ENCODE results near the gene PRKN.

The PRKN gene

DNA sequence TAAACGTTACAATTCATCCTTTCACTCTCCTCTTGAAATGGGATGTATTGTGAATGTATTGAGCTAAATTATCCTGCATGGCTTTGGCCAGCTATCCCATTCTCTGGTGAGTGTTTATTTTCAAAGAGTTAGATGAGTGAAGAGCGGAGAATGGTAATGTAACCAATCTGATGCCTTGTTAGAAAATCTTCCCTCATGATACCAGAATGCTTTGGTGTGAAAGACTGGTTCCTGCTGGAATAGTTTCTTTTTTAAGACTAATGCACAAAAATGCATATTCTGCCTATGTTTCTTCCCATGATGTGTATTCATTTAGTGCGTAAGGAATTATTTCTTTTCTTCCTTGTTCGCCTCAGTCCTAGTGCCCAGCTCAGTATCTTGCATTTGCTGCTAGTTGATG is 506.7 kb downstream of the PRKN start:
- no peak for DNase-seq

DNA sequence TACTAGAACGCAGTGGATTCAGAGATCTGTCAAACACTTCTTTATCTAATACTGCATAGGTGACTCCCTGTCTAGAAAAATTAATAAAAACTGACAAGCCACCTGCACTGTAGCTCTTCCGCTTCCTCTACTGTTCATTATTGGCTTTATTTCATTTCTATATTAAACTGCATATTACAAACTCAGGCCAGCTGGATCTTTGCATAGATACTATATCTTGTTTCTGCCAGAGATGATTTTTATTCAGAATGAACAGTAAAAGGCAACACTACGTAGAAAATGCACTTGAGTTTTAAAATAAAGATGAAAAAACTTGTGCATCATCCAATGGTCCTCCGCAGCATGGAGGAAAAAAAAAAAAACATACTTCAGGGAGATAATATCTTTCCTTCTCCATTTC is 508.3 kb downstream of the PRKN start:
- DNase-seq, result no peak

GRCh38 chr6:162217811-162218493 is 509.6 kb downstream of the PRKN start:
- no peak for DNase-seq

GRCh38 chr6:162217058-162217457 is 510.5 kb downstream of the PRKN start:
- DNase-seq, result no peak

- DNase-seq, result no peak
Observed at GRCh38 chr6:162211777-162212176, 515.8 kb downstream of the PRKN start.

GRCh38 chr6:162211022-162211421 is 516.5 kb downstream of the PRKN start:
- DNase-seq, result no peak

DNA sequence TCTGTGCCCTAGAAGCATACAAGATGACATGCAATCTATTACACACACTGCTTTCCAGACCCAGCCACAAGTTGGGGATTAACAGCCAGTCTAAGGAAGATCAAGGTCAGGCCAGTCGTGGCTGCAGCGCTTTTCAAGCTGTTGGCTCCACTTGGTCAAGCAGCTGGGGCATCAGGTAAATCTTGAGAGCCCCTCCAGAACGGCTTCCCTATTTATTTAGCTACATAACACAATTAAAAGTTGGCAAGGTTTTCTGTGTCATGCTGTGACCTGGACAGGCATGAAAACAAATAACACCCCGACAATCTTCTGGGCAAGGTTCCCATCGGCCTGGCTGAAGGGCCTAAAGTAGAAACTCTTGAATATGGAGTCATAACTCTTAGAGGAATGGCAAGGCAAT is 524.3 kb downstream of the PRKN start:
- DNase-seq, result no peak

DNA sequence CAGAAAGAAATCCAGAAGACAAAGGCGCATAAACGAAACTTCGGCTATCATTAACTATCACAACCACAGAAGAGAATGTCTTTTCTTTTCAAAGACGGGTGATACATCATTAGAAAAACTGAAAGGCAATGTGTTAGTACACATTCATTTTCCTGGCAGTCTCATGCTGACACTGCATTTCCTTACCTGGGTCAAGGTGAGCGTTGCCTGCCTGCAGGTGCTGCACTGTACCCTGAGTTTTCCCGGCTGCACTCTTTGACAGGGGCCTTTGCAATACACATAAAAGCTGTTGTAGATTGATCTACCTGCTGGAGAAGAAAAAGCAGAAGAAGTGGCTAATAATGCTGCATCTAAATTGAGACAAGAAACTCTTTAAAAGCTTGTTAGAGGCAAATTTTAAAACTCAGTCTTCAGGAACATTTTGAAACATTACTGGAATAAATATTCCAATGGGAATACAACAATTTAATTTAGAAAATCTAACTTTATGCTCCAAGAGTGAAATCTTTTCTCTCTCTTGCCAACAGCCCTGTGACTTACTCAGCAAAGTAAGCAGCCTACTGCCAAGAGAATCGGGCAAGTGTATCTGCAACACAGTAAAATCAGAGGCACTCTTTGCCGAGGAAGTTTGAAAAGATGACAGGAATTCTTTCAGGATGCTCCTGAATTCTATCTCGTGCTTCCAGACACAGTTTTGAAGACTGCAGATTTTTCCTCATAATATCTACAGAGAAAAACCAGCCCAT is 526.4 kb downstream of the PRKN start:
- no peak for DNase-seq

GRCh38 chr6:162200041-162200440 is 527.5 kb downstream of the PRKN start:
- no peak for DNase-seq

GRCh38 chr6:162198925-162199324 is 528.6 kb downstream of the PRKN start:
- no peak for DNase-seq

- no peak for DNase-seq
Observed at GRCh38 chr6:162198076-162198475, 529.5 kb downstream of the PRKN start.

- no peak for DNase-seq
Observed at GRCh38 chr6:162195441-162195840, 532.1 kb downstream of the PRKN start.

DNA sequence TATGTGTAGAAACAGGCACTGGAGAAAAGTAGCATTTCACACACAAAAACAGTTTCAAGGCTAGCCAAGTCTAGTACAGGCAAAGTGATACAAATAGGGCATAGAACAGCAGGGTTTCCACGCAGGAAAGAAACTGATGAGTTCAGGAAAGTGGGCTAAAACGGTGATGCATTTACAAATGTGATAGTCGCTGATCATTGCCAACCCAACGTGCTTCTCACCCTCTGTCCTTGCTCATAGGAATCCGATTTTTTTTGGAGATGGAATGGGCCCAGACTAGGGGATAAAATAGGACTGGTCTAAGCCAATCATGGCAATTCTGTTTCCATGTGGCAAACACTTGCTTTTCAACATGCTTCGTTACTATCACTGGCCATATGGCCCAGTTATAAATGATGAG is 536.6 kb downstream of the PRKN start:
- DNase-seq, result no peak

GRCh38 chr6:162187168-162187935 is 540.2 kb downstream of the PRKN start:
- no peak for DNase-seq

DNA sequence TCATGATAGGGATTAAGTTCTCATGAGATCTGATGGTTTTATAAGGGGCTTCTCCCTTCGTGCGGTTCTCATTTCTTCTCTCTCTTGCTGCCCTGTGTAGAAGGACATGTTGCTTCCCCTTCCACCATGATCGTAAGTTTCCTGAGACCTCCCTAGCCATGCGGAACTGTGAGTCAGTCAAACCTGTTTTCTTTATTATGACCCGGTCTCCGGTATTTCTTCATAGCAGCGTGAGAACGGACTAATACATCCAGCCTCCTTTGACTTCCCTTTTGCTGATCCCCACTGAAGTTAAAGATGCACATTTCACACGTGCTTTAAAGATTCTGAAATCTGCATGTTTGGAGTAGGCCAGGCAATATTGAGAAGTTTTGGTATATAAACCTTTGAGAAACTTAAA is 543.1 kb downstream of the PRKN start:
- no peak for DNase-seq

DNA sequence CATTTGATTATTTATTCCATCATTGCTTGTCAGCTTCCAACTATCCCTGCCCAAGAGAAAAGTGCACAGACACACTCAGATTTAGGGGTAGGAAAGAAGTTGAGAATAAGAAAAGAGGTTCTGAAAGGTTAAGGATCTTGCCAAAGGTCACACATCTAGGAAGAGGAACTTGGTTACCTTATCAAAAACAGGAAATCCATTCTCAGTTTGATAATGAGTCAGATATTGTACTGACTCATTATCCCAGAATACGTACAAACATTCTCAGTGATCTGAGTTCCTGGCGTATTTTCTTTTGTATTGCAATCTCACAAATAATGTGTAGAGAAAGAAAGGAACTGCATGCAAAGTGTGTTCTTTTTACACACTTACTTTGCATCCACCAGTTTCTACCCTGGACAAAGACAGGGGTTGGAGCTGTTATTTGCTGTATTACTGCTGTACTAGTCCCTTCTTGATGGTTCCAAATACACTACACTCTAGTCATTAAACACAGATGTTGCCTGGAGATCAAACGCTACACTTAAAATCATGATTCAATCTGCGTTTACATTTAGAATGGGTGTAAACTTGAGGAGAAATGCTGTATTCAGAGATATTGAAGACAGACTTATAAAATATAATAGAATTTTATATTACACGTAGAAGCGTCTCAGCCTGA is 545.7 kb downstream of the PRKN start:
- no peak for DNase-seq

DNA sequence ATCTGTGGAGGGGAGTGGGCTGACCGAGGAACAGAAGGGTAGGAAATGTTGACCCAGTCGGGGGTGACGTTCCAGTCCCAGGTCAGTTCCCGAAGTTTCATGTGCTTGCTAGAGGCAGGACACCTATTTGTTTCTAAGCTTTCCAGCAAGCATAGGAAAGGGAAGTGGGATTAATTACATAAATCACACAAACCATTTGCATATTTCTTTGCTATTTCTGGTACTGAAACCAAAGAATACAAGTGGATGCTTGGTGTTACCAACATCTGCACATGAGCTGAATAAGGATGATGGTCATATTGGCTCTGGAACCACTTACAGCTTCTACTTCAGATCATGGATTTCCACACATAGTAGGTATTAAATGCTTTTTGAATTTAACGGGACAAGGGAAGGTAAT is 546.5 kb downstream of the PRKN start:
- DNase-seq, result no peak

DNA sequence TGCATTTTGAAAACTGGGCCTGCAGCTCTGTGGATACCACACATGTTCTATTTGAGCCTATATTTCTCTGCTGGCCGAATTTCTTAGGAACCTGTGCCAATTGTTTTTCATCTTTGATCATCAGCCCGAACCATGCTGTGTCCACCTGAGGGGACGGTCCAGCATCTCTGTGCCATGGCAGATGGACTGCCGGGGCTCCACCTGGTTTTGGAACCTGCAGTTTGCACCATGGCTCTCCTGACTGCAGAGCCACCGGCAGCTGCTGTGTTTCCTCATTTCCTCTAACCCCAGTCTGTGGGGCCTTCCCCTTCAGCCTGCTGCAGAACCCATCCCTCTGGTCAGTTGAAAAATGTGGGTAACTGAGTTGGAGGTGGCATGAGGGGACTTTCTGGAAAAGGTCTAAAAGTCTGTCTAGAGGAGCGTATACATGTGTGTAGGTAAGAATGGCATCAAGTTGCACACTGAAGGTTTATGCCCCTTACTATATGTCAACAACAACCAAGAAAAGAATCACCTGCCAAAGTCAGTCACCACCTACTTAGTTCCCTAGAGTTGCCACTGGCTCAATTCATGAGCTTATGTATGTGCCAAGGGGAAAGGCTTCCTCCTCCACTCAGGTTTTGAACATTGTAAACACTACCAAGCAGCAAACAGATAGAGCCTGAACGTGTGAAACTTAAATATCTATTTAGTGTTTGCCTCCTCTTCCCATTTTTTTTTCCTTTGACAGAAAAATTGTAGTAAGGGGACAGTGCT is 548.2 kb downstream of the PRKN start:
- no peak for DNase-seq

DNA sequence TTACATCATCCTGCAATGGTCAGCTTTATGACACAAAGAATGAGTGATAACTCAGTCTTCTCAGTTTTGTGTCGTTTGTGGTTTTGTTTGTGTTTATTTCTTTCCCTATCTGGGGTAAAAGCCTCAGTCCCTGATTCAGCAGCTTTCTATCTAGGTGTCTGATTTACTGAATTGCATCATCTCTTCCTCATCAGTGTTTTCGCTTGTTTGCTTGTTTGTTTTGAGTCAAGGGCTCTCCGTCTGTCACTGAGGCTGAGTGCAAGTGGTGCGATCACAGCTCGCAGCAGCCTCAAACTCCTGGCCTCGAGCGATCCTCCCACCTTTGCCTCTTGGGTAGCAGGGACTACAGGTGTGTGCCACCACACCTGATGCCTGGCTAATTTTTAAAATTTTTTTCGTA is 548.9 kb downstream of the PRKN start:
- DNase-seq, result no peak

DNA sequence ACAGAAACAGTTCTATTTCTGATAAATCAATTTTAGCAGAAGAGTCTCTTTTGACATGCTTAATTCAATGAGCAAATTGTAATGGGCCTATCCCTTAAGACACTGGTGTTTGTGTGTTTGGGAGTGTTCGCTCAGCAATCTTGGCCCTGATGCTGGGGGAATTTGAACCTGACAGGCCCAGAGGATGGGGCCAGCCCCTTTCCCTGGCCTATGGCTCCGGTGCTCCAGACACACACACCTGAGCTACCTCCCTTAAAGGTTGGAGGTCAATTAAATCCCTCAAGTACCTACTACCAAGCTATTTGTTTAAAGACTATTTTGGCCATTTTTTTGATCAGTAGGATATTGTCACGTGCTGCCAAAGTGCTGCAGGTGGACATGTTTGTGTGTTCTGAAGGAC is 549.3 kb downstream of the PRKN start:
- DNase-seq, result no peak

GRCh38 chr6:162177746-162178145 is 549.8 kb downstream of the PRKN start:
- DNase-seq, result no peak

DNA sequence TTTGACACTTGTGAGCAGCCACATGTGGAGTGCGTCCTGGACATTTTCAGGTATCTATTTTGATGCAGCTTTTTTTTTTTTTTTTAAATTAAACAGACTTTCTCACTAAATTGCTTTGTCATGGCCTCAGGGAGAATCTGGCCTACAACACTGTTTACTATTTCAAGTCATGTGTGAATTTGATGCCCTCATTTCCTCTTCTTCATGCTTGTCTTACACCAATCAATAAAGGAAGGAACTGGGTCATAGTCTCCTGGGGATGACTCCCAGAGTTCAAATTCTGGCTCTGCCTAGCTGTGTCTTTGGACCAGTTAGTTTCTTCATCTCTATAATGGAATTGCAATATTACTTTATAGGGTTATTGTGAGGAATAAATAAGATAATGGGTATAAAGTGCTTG is 554.1 kb downstream of the PRKN start:
- no peak for DNase-seq

- DNase-seq, result no peak
Observed at GRCh38 chr6:162165479-162165878, 562.1 kb downstream of the PRKN start.

Measured in NCI-H1436 (cell line).